ENCODE data around the gene ACACB.

DNA sequence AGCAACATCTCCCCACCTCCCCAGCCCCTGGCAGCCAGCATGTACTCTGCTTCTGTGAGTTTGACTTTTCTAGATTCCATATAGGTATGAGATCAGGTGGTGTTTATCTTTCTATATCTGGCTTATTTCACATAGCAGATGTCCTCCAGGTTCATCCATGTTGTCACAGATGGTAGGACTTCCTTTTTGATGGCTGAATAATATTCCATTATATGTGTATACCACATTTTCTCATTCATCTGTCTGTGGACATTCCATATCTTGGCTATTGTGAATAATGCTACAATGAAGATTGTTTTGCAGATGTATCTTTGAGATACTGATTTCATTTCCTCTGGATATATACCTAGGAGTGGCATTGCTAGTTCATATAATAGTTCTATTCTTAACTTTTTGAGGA, 41.5 kb upstream of the ACACB start:
- no peak for TF ChIP-seq POLR2AphosphoS5 (IDR thresholded peaks at IDR 0.05; ENCODE audit: low read depth, low read length)
- TF ChIP-seq POLR2A (IDR thresholded peaks at IDR 0.05; ENCODE audit: low read depth, low read length) = no peak
- TF ChIP-seq TAF1 (IDR thresholded peaks at IDR 0.05; ENCODE audit: low read depth, low read length) = no peak
